NCI-H69 (cell line): Measurements from ENCODE around the gene SLC44A1.

ENCODE experiments used
- DNase-seq: peaks from one replicate; lab custom pipeline; 2025; lab: John Stamatoyannopoulos, UW

The SLC44A1 gene

GRCh38 chr9:105244003-105244733 lies at the start of gene SLC44A1:
TSS of gene SLC44A1 (plus strand) at chr9:105244651. CDS start at chr9:105244869, 218 bp downstream.
- DNase-seq, result peak; percentile 99

- DNase-seq, result no peak
Measured at GRCh38 chr9:105195259-105195658, 49.2 kb upstream of the SLC44A1 start.

GRCh38 chr9:105198023-105198422 lies 46.4 kb upstream of the SLC44A1 start:
- no peak for DNase-seq

- DNase-seq, result no peak
Measured at GRCh38 chr9:105198865-105199264, 45.6 kb upstream of the SLC44A1 start.

- no peak for DNase-seq
Measured at GRCh38 chr9:105204416-105204815, 40.0 kb upstream of the SLC44A1 start.

GRCh38 chr9:105205787-105206495 lies 38.5 kb upstream of the SLC44A1 start:
- DNase-seq, result no peak

- DNase-seq, result no peak
Measured at GRCh38 chr9:105206496-105206820, 38.0 kb upstream of the SLC44A1 start.

GRCh38 chr9:105206821-105207699 lies 37.4 kb upstream of the SLC44A1 start:
- no peak for DNase-seq

GRCh38 chr9:105216440-105217178 lies 27.8 kb upstream of the SLC44A1 start:
- DNase-seq, result peak; percentile 13

GRCh38 chr9:105218673-105219072 lies 25.8 kb upstream of the SLC44A1 start:
- DNase-seq, result peak; percentile 76

GRCh38 chr9:105219291-105219805 lies 25.1 kb upstream of the SLC44A1 start:
- DNase-seq, result no peak

GRCh38 chr9:105220451-105220850 lies 24.0 kb upstream of the SLC44A1 start:
- DNase-seq, result no peak

GRCh38 chr9:105223544-105224140 lies 20.8 kb upstream of the SLC44A1 start:
- no peak for DNase-seq

- no peak for DNase-seq
Measured at GRCh38 chr9:105226055-105226454, 18.4 kb upstream of the SLC44A1 start.

GRCh38 chr9:105232207-105232606 lies 12.2 kb upstream of the SLC44A1 start:
- no peak for DNase-seq

- no peak for DNase-seq
Measured at GRCh38 chr9:105233873-105234272, 10.6 kb upstream of the SLC44A1 start.

GRCh38 chr9:105236261-105236660 lies 8.2 kb upstream of the SLC44A1 start:
- no peak for DNase-seq

GRCh38 chr9:105237246-105237645 lies 7.2 kb upstream of the SLC44A1 start:
- no peak for DNase-seq

GRCh38 chr9:105238302-105238701 lies 6.1 kb upstream of the SLC44A1 start:
- DNase-seq, result no peak

GRCh38 chr9:105241356-105242043 lies 3.0 kb upstream of the SLC44A1 start:
- DNase-seq, result no peak

- no peak for DNase-seq
Measured at GRCh38 chr9:105242062-105242461, 2.4 kb upstream of the SLC44A1 start.
